Measurements from ENCODE around the gene GABRP.
"Not testable (repeated sequence)": the region's sequence is repeated elsewhere in the genome, so short reads cannot be mapped to it uniquely, and the experiment has no call there.

The GABRP gene

GRCh38 chr5:170783498-170784247, at the start of gene GABRP:
Gene GABRP, plus strand, starts transcription at chr5:170783725. Its CDS starts 4,891 bp downstream, at chr5:170788616.
- no peak for DNase-seq

GRCh38 chr5:170736966-170737365, 46.6 kb upstream of the GABRP start:
- no peak for DNase-seq

GRCh38 chr5:170737591-170737990, 45.9 kb upstream of the GABRP start:
- peak in 1 of 56 donors; percentile 8 for DNase-seq

GRCh38 chr5:170738840-170739239, 44.7 kb upstream of the GABRP start:
- DNase-seq, result no peak

GRCh38 chr5:170739446-170739845, 44.1 kb upstream of the GABRP start:
- no peak for DNase-seq

- no peak for DNase-seq
Observed at GRCh38 chr5:170740551-170741205, 42.8 kb upstream of the GABRP start.

- DNase-seq, result no peak
Observed at GRCh38 chr5:170741801-170742200, 41.7 kb upstream of the GABRP start.

- no peak for DNase-seq
Observed at GRCh38 chr5:170743876-170744212, 39.7 kb upstream of the GABRP start.

GRCh38 chr5:170745481-170746071, 37.9 kb upstream of the GABRP start:
- DNase-seq, result no peak

GRCh38 chr5:170746075-170746960, 37.2 kb upstream of the GABRP start:
- DNase-seq, result no peak

- DNase-seq, result no peak
Observed at GRCh38 chr5:170746961-170747340, 36.6 kb upstream of the GABRP start.

GRCh38 chr5:170747357-170747756, 36.2 kb upstream of the GABRP start:
- no peak for DNase-seq

- peak in 1 of 56 donors; percentile 2 for DNase-seq
Observed at GRCh38 chr5:170747851-170748250, 35.7 kb upstream of the GABRP start.

- no peak for DNase-seq
Observed at GRCh38 chr5:170748951-170749471, 34.5 kb upstream of the GABRP start.

GRCh38 chr5:170749911-170750431, 33.6 kb upstream of the GABRP start:
- no peak for DNase-seq

- DNase-seq, result no peak
Observed at GRCh38 chr5:170750791-170751190, 32.7 kb upstream of the GABRP start.

- no peak for DNase-seq
Observed at GRCh38 chr5:170751631-170752030, 31.9 kb upstream of the GABRP start.

- DNase-seq, result no peak
Observed at GRCh38 chr5:170752257-170753215, 31.0 kb upstream of the GABRP start.

- no peak for DNase-seq
Observed at GRCh38 chr5:170753311-170753710, 30.2 kb upstream of the GABRP start.

GRCh38 chr5:170754508-170754907, 29.0 kb upstream of the GABRP start:
- DNase-seq, result not testable (repeated sequence)
